ENCODE measurements around the gene KLHL9. TPM values are rescaled to one million over a fixed set of nuclear protein-coding genes. Genes with fewer than 3 reads are reported as not detected.

The KLHL9 gene
- total RNA-seq, 1 donor from 2014 or later: 24.5 TPM

DNA sequence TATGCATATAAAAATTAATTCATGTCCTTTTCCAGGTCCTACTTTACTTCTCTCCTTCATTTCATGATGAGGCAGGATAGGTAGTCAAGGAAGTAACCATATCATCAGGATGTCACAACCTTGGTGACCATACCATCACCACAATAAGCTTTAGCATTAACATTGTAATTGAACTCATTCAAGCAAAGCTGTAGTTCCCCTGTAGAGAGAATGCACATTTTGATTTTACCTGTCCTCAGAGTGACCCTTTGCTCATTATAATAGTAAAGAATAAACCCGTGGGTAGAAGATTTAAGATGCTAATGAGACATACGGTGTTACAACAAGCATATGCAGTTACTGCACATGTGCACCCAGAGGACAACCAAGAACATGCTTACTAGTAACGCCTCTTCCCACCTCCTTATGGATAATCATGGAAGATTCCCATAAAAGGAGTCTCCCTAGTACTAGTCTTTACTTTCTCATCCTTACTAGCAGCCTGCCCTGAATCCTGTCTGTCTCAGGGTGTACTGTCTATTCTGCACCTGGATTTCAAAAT, 13.3 kb upstream of the KLHL9 start:
- H3K27me3 ChIP-seq (ENCODE audit: control insufficient read depth in 3 of 3, insufficient read depth in 3 of 3, low read length in 3 of 3): peaks cover 0 to 4% (median 4%) of the 10 kb centered on the region in 3 donors
- no peaks in the 10 kb centered on the region for H3K4me1 ChIP-seq (ENCODE audit: control insufficient read depth in 3 of 3, insufficient read depth in 3 of 3, low read length in 3 of 3)
- H3K9me3 ChIP-seq (ENCODE audit: control insufficient read depth in 3 of 3, low read length in 3 of 3): no peaks in the 10 kb centered on the region
- no peaks in the 10 kb centered on the region for H3K36me3 ChIP-seq (ENCODE audit: control insufficient read depth in 3 of 3, insufficient read depth in 3 of 3, low read length in 3 of 3)
- H3K4me3 ChIP-seq (ENCODE audit: low read length in 3 of 3): no peak overlapping the region
- no peak overlapping the region for H3K9ac ChIP-seq (ENCODE audit: low read depth in 1 of 3, low read length in 3 of 3)
- H3K27ac ChIP-seq (ENCODE audit: low read depth, low read length): no peak overlapping the region

DNA sequence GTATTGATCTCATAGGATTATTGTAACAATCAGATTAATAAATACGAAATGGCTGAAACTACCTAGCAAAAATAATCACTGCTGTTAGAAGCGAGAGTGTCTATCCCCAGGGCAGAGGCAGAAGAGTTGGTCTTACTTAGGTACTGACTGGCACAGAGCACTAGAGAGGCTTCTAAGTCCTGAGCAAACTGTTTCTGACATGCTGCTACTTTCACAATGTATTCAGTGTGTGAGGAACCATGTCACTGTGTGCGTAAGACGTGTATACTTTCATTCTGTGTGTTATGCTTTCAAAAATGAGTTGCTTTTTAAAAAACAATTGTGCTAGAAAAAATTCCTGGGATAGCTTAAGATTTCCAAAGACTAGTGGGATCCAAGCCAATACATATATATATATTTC, 5.5 kb upstream of the KLHL9 start:
- Histone ChIP-seq H3K27ac (ENCODE audit: low read depth, low read length) (no peak overlapping the region), H3K27me3 (ENCODE audit: control insufficient read depth in 3 of 3, insufficient read depth in 3 of 3, low read length in 3 of 3) (no peaks in the 10 kb centered on the region), H3K9me3 (ENCODE audit: control insufficient read depth in 3 of 3, low read length in 3 of 3) (no peaks in the 10 kb centered on the region), H3K9ac (ENCODE audit: low read depth in 1 of 3, low read length in 3 of 3) (no peak overlapping the region), H3K36me3 (ENCODE audit: control insufficient read depth in 3 of 3, insufficient read depth in 3 of 3, low read length in 3 of 3) (no peaks in the 10 kb centered on the region), H3K4me3 (ENCODE audit: low read length in 3 of 3) (no peak overlapping the region), H3K4me1 (ENCODE audit: control insufficient read depth in 3 of 3, insufficient read depth in 3 of 3, low read length in 3 of 3) (no peaks in the 10 kb centered on the region)

DNA sequence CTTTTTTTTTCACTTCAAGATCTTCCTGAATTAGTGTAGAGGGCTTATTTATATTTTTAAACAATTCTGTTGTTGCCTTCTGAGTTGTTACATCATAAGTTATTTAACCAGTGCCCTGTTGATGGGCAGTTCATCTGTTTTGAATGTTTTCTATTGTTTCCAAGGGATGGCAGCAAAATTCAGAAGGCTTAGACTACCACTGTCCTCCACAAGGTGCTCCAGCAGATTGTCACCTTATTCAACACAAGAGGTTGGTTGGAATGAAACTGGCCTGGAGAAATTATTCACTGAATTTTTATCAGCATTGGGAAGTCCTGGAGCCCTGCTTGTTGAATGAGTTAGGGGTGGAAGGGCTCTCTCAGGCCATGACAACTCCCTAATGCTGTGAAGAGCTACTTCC, 1.3 kb upstream of the KLHL9 start:
- no peak overlapping the region for H3K27ac ChIP-seq (ENCODE audit: low read depth, low read length)
- no peaks in the 10 kb centered on the region for H3K27me3 ChIP-seq (ENCODE audit: control insufficient read depth in 3 of 3, insufficient read depth in 3 of 3, low read length in 3 of 3)
- H3K4me3 ChIP-seq (ENCODE audit: low read length in 3 of 3): no peak overlapping the region
- no peak overlapping the region for H3K9ac ChIP-seq (ENCODE audit: low read depth in 1 of 3, low read length in 3 of 3)
- H3K9me3 ChIP-seq (ENCODE audit: control insufficient read depth in 3 of 3, low read length in 3 of 3): no peaks in the 10 kb centered on the region
- peaks cover 22 to 32% (median 22%) of the 10 kb centered on the region in 3 donors for H3K4me1 ChIP-seq (ENCODE audit: control insufficient read depth in 3 of 3, insufficient read depth in 3 of 3, low read length in 3 of 3)
- H3K36me3 ChIP-seq (ENCODE audit: control insufficient read depth in 3 of 3, insufficient read depth in 3 of 3, low read length in 3 of 3): peaks cover 0 to 5% (median 3%) of the 10 kb centered on the region in 3 donors

DNA sequence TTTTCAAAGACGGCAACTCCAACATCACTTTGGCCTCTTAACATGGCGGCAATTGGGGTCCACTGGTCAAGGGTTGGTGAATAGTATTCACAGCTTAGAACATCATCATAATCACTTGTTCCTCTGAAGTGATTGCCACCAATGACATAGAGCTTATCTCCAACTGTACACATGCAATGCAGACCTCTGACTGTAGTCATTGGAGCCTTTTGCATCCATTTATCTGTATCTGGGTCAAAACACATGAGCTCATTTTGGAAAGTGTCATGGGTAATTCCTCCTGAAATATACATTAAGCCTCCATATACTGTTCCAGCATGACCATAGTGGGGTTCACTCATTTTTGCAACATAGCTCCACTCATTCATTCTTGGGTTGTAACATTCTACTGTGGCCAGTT, 2.0 kb downstream of the KLHL9 start:
- H3K4me1 ChIP-seq (ENCODE audit: control insufficient read depth in 3 of 3, insufficient read depth in 3 of 3, low read length in 3 of 3): peaks cover 27 to 38% (median 35%) of the 10 kb centered on the region in 3 donors
- no peaks in the 10 kb centered on the region for H3K27me3 ChIP-seq (ENCODE audit: control insufficient read depth in 3 of 3, insufficient read depth in 3 of 3, low read length in 3 of 3)
- no peak overlapping the region for H3K27ac ChIP-seq (ENCODE audit: low read depth, low read length)
- H3K36me3 ChIP-seq (ENCODE audit: control insufficient read depth in 3 of 3, insufficient read depth in 3 of 3, low read length in 3 of 3): peaks cover 0 to 5% (median 3%) of the 10 kb centered on the region in 3 donors
- peak overlapping the region; percentile 2 to 99 (median 92) for H3K4me3 ChIP-seq (ENCODE audit: low read length in 3 of 3)
- no peaks in the 10 kb centered on the region for H3K9me3 ChIP-seq (ENCODE audit: control insufficient read depth in 3 of 3, low read length in 3 of 3)
- no peak overlapping the region for H3K9ac ChIP-seq (ENCODE audit: low read depth in 1 of 3, low read length in 3 of 3)

DNA sequence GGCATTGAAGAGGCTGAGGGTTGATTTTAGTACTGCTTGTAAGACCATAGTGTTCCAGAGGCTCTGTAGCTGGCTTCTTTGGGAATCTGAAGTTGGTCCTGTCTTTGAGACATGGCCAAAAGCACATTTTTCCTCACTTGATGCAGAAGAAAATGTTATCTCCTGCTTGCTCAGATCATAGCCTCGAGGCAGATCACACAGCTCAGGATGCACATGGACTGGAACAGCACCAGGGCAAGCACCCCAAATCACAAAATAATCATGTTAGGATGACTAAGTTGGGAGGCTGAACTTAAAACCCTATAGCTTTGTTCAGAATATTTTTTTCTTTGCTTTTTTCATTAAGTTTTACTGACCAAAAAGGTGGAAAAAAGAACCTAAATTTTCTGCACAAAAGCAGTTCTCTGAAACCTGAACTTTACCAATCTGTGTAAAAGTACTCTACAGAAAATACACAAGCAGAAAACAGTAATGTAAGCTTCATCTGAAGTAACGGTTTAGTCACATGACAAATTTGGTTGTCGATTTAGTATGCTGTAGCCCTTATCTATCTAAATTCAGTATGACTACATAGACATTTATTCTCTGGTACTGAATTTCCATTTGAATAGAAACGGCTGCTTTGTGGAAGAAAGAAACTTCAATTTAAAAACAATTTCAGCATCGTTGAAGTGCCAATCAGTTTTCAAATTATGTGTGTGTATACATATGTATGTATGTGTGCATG, 3.4 kb downstream of the KLHL9 start:
- Histone ChIP-seq H3K27me3 (ENCODE audit: control insufficient read depth in 3 of 3, insufficient read depth in 3 of 3, low read length in 3 of 3) (no peaks in the 10 kb centered on the region), H3K4me3 (ENCODE audit: low read length in 3 of 3) (peak overlapping the region in 1 of 3 donors; percentile 43), H3K27ac (ENCODE audit: low read depth, low read length) (no peak overlapping the region), H3K9me3 (ENCODE audit: control insufficient read depth in 3 of 3, low read length in 3 of 3) (no peaks in the 10 kb centered on the region), H3K36me3 (ENCODE audit: control insufficient read depth in 3 of 3, insufficient read depth in 3 of 3, low read length in 3 of 3) (peaks cover 0 to 5% (median 3%) of the 10 kb centered on the region in 3 donors), H3K9ac (ENCODE audit: low read depth in 1 of 3, low read length in 3 of 3) (peak overlapping the region in 1 of 3 donors; percentile 25), H3K4me1 (ENCODE audit: control insufficient read depth in 3 of 3, insufficient read depth in 3 of 3, low read length in 3 of 3) (peaks cover 27 to 41% (median 35%) of the 10 kb centered on the region in 3 donors)

DNA sequence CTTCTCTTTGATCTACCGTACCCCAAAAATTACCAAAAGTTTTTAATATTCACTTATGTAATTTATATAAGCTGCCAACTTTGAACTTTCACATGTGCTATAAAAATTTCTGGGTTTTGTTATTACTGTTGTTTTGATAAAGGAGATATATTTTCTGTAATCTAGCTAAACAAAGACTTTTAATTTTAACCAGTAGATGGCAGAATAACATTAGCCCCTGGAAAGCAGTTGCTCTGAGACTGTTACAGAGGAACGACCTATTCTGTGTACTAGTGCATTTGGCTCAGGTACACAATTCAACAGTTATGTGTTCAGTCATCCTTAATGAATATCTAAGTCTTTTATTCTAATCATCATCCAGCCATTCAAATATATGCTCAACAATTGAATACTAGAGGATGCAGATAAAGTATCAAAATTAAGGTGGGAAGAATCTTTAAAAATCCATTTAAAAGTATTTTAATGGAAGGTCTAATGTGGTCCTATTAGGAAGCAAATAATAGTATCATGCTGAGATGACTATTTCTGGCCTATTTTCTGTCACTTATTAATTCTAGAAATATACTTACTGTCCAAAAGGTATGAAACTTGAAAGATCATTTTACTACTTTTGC, 8.6 kb downstream of the KLHL9 start:
- no peaks in the 10 kb centered on the region for H3K9me3 ChIP-seq (ENCODE audit: control insufficient read depth in 3 of 3, low read length in 3 of 3)
- no peak overlapping the region for H3K27ac ChIP-seq (ENCODE audit: low read depth, low read length)
- H3K36me3 ChIP-seq (ENCODE audit: control insufficient read depth in 3 of 3, insufficient read depth in 3 of 3, low read length in 3 of 3): peaks cover 10 to 18% (median 16%) of the 10 kb centered on the region in 3 donors
- no peak overlapping the region for H3K4me3 ChIP-seq (ENCODE audit: low read length in 3 of 3)
- H3K27me3 ChIP-seq (ENCODE audit: control insufficient read depth in 3 of 3, insufficient read depth in 3 of 3, low read length in 3 of 3): no peaks in the 10 kb centered on the region
- no peak overlapping the region for H3K9ac ChIP-seq (ENCODE audit: low read depth in 1 of 3, low read length in 3 of 3)
- peaks cover 7 to 15% (median 11%) of the 10 kb centered on the region in 3 donors for H3K4me1 ChIP-seq (ENCODE audit: control insufficient read depth in 3 of 3, insufficient read depth in 3 of 3, low read length in 3 of 3)

DNA sequence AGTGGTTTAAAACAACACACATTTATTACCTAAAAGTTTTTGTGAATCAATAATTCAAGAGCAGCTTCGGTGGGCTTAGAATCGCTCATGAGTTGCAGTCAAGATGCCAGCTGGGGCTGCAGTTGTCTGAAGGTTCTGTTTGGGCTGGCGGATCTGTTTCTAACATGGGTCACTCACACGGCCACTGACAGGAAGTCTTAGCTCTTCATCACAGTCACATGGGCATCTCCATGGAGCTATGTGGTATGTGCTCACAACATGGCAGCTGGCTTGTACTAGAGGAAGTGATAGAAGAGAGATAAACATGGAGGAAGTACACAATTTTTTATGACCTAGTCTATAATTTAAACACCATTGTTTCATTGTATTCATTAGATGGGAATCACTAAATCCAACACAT, 11.2 kb downstream of the KLHL9 start:
- Histone ChIP-seq H3K9me3 (ENCODE audit: control insufficient read depth in 3 of 3, low read length in 3 of 3) (no peaks in the 10 kb centered on the region), H3K27ac (ENCODE audit: low read depth, low read length) (no peak overlapping the region), H3K36me3 (ENCODE audit: control insufficient read depth in 3 of 3, insufficient read depth in 3 of 3, low read length in 3 of 3) (peaks cover 10 to 18% (median 16%) of the 10 kb centered on the region in 3 donors), H3K4me1 (ENCODE audit: control insufficient read depth in 3 of 3, insufficient read depth in 3 of 3, low read length in 3 of 3) (peaks cover 0 to 4% (median 2%) of the 10 kb centered on the region in 3 donors), H3K9ac (ENCODE audit: low read depth in 1 of 3, low read length in 3 of 3) (no peak overlapping the region), H3K4me3 (ENCODE audit: low read length in 3 of 3) (no peak overlapping the region), H3K27me3 (ENCODE audit: control insufficient read depth in 3 of 3, insufficient read depth in 3 of 3, low read length in 3 of 3) (no peaks in the 10 kb centered on the region)

DNA sequence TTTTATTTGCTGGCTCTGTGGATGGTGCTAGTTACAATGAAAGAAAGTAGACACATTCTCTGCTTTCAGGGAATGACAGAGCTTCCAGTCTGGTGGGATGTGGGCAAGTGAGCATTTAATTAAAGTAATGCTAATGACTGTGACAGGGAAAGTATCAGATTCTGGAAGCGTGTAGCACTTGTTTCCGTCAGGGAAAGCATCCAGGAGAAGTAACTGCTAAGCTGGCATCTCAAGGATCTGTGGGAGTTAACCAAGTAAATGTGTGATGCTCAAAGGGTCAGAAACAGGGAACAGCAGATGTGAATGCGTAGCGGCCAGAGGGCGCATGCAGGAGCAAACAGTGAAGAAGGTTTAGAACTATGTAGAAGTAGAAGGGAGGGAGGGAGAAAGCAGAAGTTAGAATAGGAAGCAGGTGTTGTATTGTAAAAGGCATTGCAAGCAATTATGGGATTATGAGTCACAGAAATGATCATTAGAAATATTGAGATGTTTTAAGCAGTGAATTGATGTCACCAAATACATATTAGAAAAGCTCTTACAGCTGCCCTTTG, 12.2 kb downstream of the KLHL9 start:
- Histone ChIP-seq H3K9ac (ENCODE audit: low read depth in 1 of 3, low read length in 3 of 3) (no peak overlapping the region), H3K4me3 (ENCODE audit: low read length in 3 of 3) (no peak overlapping the region), H3K27me3 (ENCODE audit: control insufficient read depth in 3 of 3, insufficient read depth in 3 of 3, low read length in 3 of 3) (no peaks in the 10 kb centered on the region), H3K27ac (ENCODE audit: low read depth, low read length) (no peak overlapping the region), H3K9me3 (ENCODE audit: control insufficient read depth in 3 of 3, low read length in 3 of 3) (no peaks in the 10 kb centered on the region), H3K4me1 (ENCODE audit: control insufficient read depth in 3 of 3, insufficient read depth in 3 of 3, low read length in 3 of 3) (peaks cover 0 to 4% (median 0%) of the 10 kb centered on the region in 3 donors), H3K36me3 (ENCODE audit: control insufficient read depth in 3 of 3, insufficient read depth in 3 of 3, low read length in 3 of 3) (peaks cover 10 to 18% (median 16%) of the 10 kb centered on the region in 3 donors)

DNA sequence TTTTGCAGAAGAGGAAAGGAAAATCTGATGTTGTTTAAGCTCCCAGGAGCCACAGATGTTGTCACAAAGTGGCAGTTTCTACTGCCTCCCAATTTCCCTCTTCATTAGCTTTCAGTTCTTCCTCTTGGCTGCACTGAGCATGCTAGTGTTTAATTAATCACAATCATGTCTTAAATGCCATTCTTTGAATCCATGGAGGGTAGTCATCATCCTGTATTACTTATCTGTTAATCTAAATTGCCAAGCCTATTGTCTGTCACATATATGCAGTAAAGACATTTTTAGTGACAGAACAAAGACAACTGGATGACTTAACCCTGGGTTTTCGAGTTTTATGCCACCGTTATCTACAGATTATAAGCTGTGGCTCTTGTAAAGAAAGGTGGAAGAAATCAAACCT, 14.7 kb downstream of the KLHL9 start:
- Histone ChIP-seq H3K9ac (ENCODE audit: low read depth in 1 of 3, low read length in 3 of 3) (no peak overlapping the region), H3K4me1 (ENCODE audit: control insufficient read depth in 3 of 3, insufficient read depth in 3 of 3, low read length in 3 of 3) (no peaks in the 10 kb centered on the region), H3K36me3 (ENCODE audit: control insufficient read depth in 3 of 3, insufficient read depth in 3 of 3, low read length in 3 of 3) (peaks cover 10 to 18% (median 16%) of the 10 kb centered on the region in 3 donors), H3K4me3 (ENCODE audit: low read length in 3 of 3) (no peak overlapping the region), H3K27ac (ENCODE audit: low read depth, low read length) (no peak overlapping the region), H3K27me3 (ENCODE audit: control insufficient read depth in 3 of 3, insufficient read depth in 3 of 3, low read length in 3 of 3) (no peaks in the 10 kb centered on the region), H3K9me3 (ENCODE audit: control insufficient read depth in 3 of 3, low read length in 3 of 3) (no peaks in the 10 kb centered on the region)
